Astrocyte (in vitro differentiated cells and primary cell): Measurements from ENCODE around the gene DHH. TPM values are rescaled to one million over a fixed set of nuclear protein-coding genes. Genes with fewer than 3 reads are reported as not detected.

Experiments used
- DNase-seq: peaks from one replicate; pipeline ENCODE4 v3.0.0-alpha.2; 2010; ENCODE audit warnings: low read depth
- FAIRE-seq: peaks from 2 replicates; lab custom pipeline; 2011; peaks lifted over from hg19 to GRCh38; lab: Jason Lieb, UNC
- H2AFZ ChIP-seq: 2 replicates; pipeline ENCODE4 v1.6.0; 2012; ENCODE audit warnings: low read depth, low read length, inconsistent platforms
- H3K27ac ChIP-seq: 2 replicates; pipeline ENCODE4 v1.5.1; 2011; ENCODE audit warnings: low read depth, low read length, inconsistent platforms
- H3K27me3 ChIP-seq: 2 replicates; pipeline ENCODE4 v1.6.0; 2011; ENCODE audit warnings: low read length, inconsistent platforms; ENCODE audit not compliant: insufficient read depth
- H3K36me3 ChIP-seq: 2 replicates; pipeline ENCODE4 v1.5.1; 2011; ENCODE audit warnings: low read length, inconsistent platforms; ENCODE audit not compliant: insufficient read depth
- H3K4me1 ChIP-seq: 2 replicates; pipeline ENCODE4 v1.5.1; 2011; ENCODE audit warnings: low read length, inconsistent platforms; ENCODE audit not compliant: insufficient read depth
- H3K4me2 ChIP-seq: 2 replicates; pipeline ENCODE4 v1.6.0; 2012; ENCODE audit warnings: low read length, inconsistent platforms
- H3K4me3 ChIP-seq: 2 replicates; pipeline ENCODE4 v1.5.1; 2011; ENCODE audit warnings: low read depth, mild to moderate bottlenecking, low read length, inconsistent platforms; ENCODE audit not compliant: insufficient read depth
- H3K79me2 ChIP-seq: 2 replicates; pipeline ENCODE4 v1.6.0; 2012; ENCODE audit warnings: mild to moderate bottlenecking, low read length, inconsistent platforms; ENCODE audit not compliant: insufficient read depth
- H3K9ac ChIP-seq: 2 replicates; pipeline ENCODE4 v1.6.0; 2012; ENCODE audit warnings: mild to moderate bottlenecking, low read length, inconsistent platforms
- H3K9me3 ChIP-seq: 2 replicates; pipeline ENCODE4 v1.5.1; 2012; ENCODE audit warnings: low read depth, mild to moderate bottlenecking, low read length, inconsistent platforms; ENCODE audit not compliant: insufficient read depth
- H4K20me1 ChIP-seq: 2 replicates; pipeline ENCODE4 v1.6.0; 2012; ENCODE audit warnings: low read length, inconsistent platforms; ENCODE audit not compliant: insufficient read depth
- H3K27ac Mint-ChIP-seq: one replicate; pipeline ENCODE4 v1.8.0; 2021; ENCODE audit warnings: mild to moderate bottlenecking, mixed read lengths; ENCODE audit not compliant: unreplicated experiment
- H3K27me3 Mint-ChIP-seq: one replicate; pipeline ENCODE4 v1.8.0; 2021; ENCODE audit warnings: low read depth, mixed read lengths; ENCODE audit not compliant: unreplicated experiment
- H3K36me3 Mint-ChIP-seq: one replicate; pipeline ENCODE4 v1.8.0; 2021; ENCODE audit warnings: low read depth, mixed read lengths; ENCODE audit not compliant: unreplicated experiment
- H3K4me1 Mint-ChIP-seq: one replicate; pipeline ENCODE4 v1.8.0; 2021; ENCODE audit warnings: low read depth, mixed read lengths; ENCODE audit not compliant: unreplicated experiment
- H3K4me3 Mint-ChIP-seq: one replicate; pipeline ENCODE4 v1.8.0; 2021; ENCODE audit warnings: mild to moderate bottlenecking, moderate library complexity, mixed read lengths; ENCODE audit not compliant: unreplicated experiment
- H3K9me3 Mint-ChIP-seq: one replicate; pipeline ENCODE4 v1.8.0; 2021; ENCODE audit warnings: mild to moderate bottlenecking, mixed read lengths; ENCODE audit not compliant: unreplicated experiment
- EZH2 ChIP-seq: IDR thresholded peaks from 2 replicates; pipeline ENCODE4 v1.6.1; 2012; ENCODE audit warnings: mild to moderate bottlenecking, low read length, inconsistent platforms; ENCODE audit not compliant: insufficient read depth
- total RNA-seq: library from RNA; stranded (reverse); gene quantifications from 2 replicates; pipeline ENCODE4 v1.2.1, GENCODE V29; 2021
- TF ChIP-seq, protein P1 (sequence below): IDR thresholded peaks from 2 replicates; pipeline ENCODE4 v1.5.1; 2011; ENCODE audit warnings: low read depth, mild to moderate bottlenecking, inconsistent platforms, low read length, moderate library complexity; ENCODE audit not compliant: insufficient read depth

DHH gene
- total RNA-seq, 1 donor from 2014 or later: 0.16 TPM

DNA sequence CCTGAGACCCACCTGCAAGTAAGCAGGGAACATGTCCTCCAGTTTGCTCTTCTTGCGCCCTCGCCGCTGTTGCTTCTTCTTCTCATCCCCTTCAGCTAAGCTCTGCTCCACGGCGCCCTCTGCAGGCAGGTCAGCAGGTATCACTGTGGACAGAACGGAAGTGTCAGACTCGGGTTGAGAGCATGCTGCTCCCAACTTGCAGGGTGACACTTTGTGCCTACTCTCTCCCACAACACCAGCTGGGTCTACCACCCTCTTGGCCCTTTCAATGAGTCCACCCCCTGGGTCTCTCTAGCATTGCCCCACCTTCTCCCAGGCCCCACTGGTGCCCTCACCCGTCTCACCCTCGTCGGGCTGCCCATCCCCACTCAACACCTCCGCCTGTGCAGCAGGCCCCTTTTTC lies 50.7 kb downstream of the DHH start:
- no peak overlapping the region for H3K27ac Mint-ChIP-seq

DNA sequence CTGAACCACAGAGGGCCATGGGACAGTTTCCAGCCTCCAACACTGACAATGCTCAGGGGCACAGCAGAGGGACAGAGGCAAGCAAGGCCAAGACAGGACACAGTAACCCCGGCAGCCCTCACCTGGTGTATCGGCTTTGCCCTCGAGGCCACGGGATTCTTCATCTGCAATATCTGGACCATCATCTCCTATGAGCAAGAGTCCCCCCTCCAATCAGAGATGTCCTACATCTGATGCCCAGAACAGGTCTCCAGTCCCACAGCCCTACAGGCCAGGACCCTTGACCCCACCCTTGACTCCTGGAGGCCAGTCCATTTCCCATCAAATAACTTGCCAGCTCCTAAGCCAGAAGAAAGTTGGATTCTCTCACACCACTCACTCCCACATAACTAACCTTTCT lies 51.4 kb downstream of the DHH start:
- Mint-ChIP-seq H3K4me3 (no peak overlapping the region), H3K4me1 (peaks cover under 1% of the 10 kb centered on the region), H3K27me3 (no peaks in the 10 kb centered on the region), H3K9me3 (no peaks in the 10 kb centered on the region), H3K27ac (no peak overlapping the region), H3K36me3 (peaks cover 36% of the 10 kb centered on the region)
- no peak for DNase-seq
- TF ChIP-seq, protein P1, sequence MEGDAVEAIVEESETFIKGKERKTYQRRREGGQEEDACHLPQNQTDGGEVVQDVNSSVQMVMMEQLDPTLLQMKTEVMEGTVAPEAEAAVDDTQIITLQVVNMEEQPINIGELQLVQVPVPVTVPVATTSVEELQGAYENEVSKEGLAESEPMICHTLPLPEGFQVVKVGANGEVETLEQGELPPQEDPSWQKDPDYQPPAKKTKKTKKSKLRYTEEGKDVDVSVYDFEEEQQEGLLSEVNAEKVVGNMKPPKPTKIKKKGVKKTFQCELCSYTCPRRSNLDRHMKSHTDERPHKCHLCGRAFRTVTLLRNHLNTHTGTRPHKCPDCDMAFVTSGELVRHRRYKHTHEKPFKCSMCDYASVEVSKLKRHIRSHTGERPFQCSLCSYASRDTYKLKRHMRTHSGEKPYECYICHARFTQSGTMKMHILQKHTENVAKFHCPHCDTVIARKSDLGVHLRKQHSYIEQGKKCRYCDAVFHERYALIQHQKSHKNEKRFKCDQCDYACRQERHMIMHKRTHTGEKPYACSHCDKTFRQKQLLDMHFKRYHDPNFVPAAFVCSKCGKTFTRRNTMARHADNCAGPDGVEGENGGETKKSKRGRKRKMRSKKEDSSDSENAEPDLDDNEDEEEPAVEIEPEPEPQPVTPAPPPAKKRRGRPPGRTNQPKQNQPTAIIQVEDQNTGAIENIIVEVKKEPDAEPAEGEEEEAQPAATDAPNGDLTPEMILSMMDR: no peak
- no peak for TF ChIP-seq EZH2
- Histone ChIP-seq H3K27me3 (no peaks in the 10 kb centered on the region), H3K36me3 (peaks cover 53% of the 10 kb centered on the region), H2AFZ (no peak overlapping the region), H3K27ac (no peak overlapping the region), H3K9ac (no peak overlapping the region), H3K4me2 (no peak overlapping the region), H3K4me3 (no peak overlapping the region), H3K79me2 (peaks cover 19% of the 10 kb centered on the region), H3K4me1 (no peaks in the 10 kb centered on the region), H4K20me1 (peaks cover 78% of the 10 kb centered on the region), H3K9me3 (no peaks in the 10 kb centered on the region)
- FAIRE-seq: no peak

More for the DNA sequence above, 50.7 kb downstream of the DHH start:
- peaks cover 20% of the 10 kb centered on the region for H3K79me2 ChIP-seq
- Mint-ChIP-seq H3K36me3 (peaks cover 34% of the 10 kb centered on the region), H3K9me3 (no peaks in the 10 kb centered on the region), H3K4me1 (peaks cover 7% of the 10 kb centered on the region), H3K27me3 (no peaks in the 10 kb centered on the region), H3K4me3 (peak overlapping the region; percentile 47)
- H3K9ac ChIP-seq: no peak overlapping the region
- no peak overlapping the region for H3K4me3 ChIP-seq
- no peak overlapping the region for H2AFZ ChIP-seq
- H4K20me1 ChIP-seq: peaks cover 78% of the 10 kb centered on the region
- FAIRE-seq (no peak), DNase-seq (peak; percentile 4)
- H3K36me3 ChIP-seq: peaks cover 56% of the 10 kb centered on the region
- no peaks in the 10 kb centered on the region for H3K9me3 ChIP-seq
- no peak for TF ChIP-seq EZH2
- TF ChIP-seq, protein P1: peak; percentile 47
- no peak overlapping the region for H3K27ac ChIP-seq
- no peak overlapping the region for H3K4me2 ChIP-seq
- no peaks in the 10 kb centered on the region for H3K27me3 ChIP-seq
- no peaks in the 10 kb centered on the region for H3K4me1 ChIP-seq

DNA sequence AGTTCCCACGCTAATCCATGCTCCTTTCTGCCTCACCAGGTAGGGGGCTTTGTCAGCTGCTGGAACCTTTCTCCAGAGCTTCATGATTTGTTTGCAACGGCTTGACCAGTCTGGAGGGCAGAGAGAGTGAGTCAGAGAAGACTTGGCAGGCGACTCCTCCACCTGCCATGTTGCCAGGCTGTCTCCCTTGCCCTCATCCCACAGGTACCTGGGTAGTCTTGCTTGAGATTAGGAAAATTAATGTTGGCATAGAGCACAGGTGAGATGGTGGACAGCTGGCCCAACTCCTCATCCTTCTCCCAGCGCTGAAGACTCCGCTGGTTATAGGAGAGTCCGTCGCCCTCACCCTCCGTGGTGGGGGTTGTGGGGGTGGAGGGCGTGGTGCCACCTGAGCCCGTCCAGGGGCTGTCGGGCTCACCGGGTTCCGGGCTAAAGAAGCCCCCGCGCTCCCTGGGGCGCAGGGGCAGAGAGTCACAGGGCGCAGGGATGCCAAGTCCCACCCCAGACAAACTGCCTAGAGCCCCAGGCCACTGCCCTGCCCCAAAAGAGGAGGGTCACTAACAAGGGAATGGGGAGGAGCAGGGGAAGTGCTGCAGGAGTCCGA lies 52.6 kb downstream of the DHH start:
- Mint-ChIP-seq H3K27me3 (no peaks in the 10 kb centered on the region), H3K36me3 (peaks cover 31% of the 10 kb centered on the region), H3K4me1 (no peaks in the 10 kb centered on the region), H3K27ac (no peak overlapping the region), H3K9me3 (no peaks in the 10 kb centered on the region), H3K4me3 (no peak overlapping the region)
- FAIRE-seq: no peak
- peaks cover 23% of the 10 kb centered on the region for H3K79me2 ChIP-seq
- no peak overlapping the region for H2AFZ ChIP-seq
- no peaks in the 10 kb centered on the region for H3K4me1 ChIP-seq
- TF ChIP-seq EZH2: no peak
- TF ChIP-seq, protein P1: no peak
- H3K27ac ChIP-seq: no peak overlapping the region
- H3K4me2 ChIP-seq: no peak overlapping the region
- no peak for DNase-seq
- H3K36me3 ChIP-seq: peaks cover 54% of the 10 kb centered on the region
- no peaks in the 10 kb centered on the region for H3K9me3 ChIP-seq
- H4K20me1 ChIP-seq: peaks cover 82% of the 10 kb centered on the region
- H3K27me3 ChIP-seq: no peaks in the 10 kb centered on the region
- H3K4me3 ChIP-seq: no peak overlapping the region
- H3K9ac ChIP-seq: no peak overlapping the region
